Ishikawa (cell line): ENCODE measurements around the gene TBC1D22B.

Experiments used
- CEBPB ChIP-seq: IDR thresholded peaks from 2 replicates; pipeline ENCODE4 v1.6.1; 2012
- CREB1 ChIP-seq: IDR thresholded peaks from 2 replicates; pipeline ENCODE4 v1.6.1; 2012; ENCODE audit warnings: low read depth
- EGR1 ChIP-seq: IDR thresholded peaks from 2 replicates; pipeline ENCODE4 v1.6.1; 2012
- EP300 ChIP-seq: IDR thresholded peaks from 2 replicates; pipeline ENCODE4 v1.6.1; 2012; ENCODE audit warnings: borderline replicate concordance
- FOXM1 ChIP-seq: IDR thresholded peaks from 2 replicates; pipeline ENCODE4 v1.6.1; 2012; ENCODE audit warnings: low read depth, borderline replicate concordance
- NFIC ChIP-seq: IDR thresholded peaks from 2 replicates; pipeline ENCODE4 v1.6.1; 2012
- RAD21 ChIP-seq: IDR thresholded peaks from 2 replicates; pipeline ENCODE4 v1.6.1; 2012; ENCODE audit warnings: low read depth
- REST ChIP-seq: IDR thresholded peaks from 2 replicates; pipeline ENCODE4 v1.6.1; 2012; ENCODE audit warnings: low read depth, mild to moderate bottlenecking
- TAF1 ChIP-seq: IDR thresholded peaks from 2 replicates; pipeline ENCODE4 v1.6.1; 2012; ENCODE audit warnings: low read depth, mild to moderate bottlenecking
- TCF12 ChIP-seq: IDR thresholded peaks from 2 replicates; pipeline ENCODE4 v1.6.1; 2012; ENCODE audit warnings: low read depth
- TEAD4 ChIP-seq: IDR thresholded peaks from 2 replicates; pipeline ENCODE4 v1.6.1; 2012
- USF1 ChIP-seq: IDR thresholded peaks from 2 replicates; pipeline ENCODE4 v1.6.1; 2012
- YY1 ChIP-seq: IDR thresholded peaks from 2 replicates; pipeline ENCODE4 v1.6.1; 2012; ENCODE audit warnings: low read depth
- ZBTB7A ChIP-seq: IDR thresholded peaks from 2 replicates; pipeline ENCODE4 v1.6.1; 2012; ENCODE audit warnings: low read depth
- TF ChIP-seq, protein P1 (sequence below): IDR thresholded peaks from 2 replicates; pipeline ENCODE4 v1.6.1; 2012

TBC1D22B gene

GRCh38 chr6:37306624-37307222 lies 49.2 kb downstream of the TBC1D22B start:
- no peak for TF ChIP-seq EGR1
- TF ChIP-seq FOXM1, result no peak
- TF ChIP-seq USF1, result no peak
- TF ChIP-seq REST, result no peak
- TF ChIP-seq, protein P1, sequence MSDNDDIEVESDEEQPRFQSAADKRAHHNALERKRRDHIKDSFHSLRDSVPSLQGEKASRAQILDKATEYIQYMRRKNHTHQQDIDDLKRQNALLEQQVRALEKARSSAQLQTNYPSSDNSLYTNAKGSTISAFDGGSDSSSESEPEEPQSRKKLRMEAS, result no peak
- TF ChIP-seq CREB1, result no peak
- TF ChIP-seq RAD21, result no peak
- TF ChIP-seq YY1, result no peak
- no peak for TF ChIP-seq TCF12
- TF ChIP-seq TEAD4, result no peak
- no peak for TF ChIP-seq NFIC
- no peak for TF ChIP-seq TAF1
- no peak for TF ChIP-seq EP300

DNA sequence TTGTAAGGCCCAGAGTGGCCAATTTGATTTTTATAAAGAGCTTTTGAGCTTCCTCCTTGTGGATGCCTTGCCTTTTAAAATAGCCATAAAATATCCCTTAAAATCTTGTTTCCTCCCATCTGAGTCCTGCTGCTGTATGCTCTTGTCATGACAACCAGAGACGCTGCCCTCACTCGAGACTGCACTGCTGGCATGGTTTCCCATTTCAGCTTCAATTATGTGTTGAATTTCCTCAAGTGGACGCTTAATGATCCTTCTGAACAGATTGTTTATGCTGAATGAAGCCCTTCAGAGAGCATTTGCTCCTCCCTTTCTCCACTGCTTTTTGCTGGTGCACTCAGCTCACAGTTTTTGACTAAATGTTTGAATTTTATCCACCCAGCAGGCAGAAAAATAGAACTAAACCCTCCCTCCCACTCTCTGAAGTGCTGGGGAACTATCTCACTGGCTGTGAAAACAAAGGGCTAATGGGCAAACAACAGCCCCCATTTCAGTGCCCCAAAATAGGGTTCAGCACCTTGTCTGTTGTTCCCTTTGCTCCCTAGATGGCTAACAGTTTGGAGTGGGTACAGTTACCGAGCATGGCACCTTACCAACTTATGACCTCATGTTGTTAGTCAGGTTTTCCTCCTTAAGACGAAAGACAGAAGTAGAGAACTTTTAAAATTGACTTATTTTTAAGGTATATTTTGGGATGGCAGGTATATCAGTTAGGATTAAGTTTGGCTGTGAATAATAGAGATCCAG lies 50.7 kb downstream of the TBC1D22B start:
- TF ChIP-seq NFIC (peak; percentile 55), FOXM1 (no peak)

DNA sequence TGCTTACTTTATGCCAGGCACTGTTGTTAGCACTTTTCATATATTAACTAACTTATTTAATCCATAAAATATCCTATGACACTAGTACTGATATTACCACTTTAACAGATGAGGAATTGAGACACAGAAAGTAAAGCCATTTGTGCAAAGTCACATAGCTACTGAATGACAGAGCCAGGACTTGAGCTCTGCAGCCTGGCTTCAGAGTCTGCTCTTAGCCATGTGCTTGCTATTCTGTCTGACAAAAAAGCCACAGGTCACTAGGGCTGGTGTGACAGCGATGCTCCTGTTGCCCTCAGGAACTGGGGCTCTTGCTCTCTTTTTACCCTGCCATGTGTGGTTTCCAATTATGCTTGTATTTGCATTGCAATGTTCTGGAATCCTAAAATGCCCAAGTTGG lies 51.5 kb downstream of the TBC1D22B start:
- TF ChIP-seq, protein P1, result no peak
- no peak for TF ChIP-seq CEBPB
- no peak for TF ChIP-seq TCF12
- no peak for TF ChIP-seq REST
- no peak for TF ChIP-seq USF1
- no peak for TF ChIP-seq FOXM1
- no peak for TF ChIP-seq TAF1
- TF ChIP-seq TEAD4, result no peak
- no peak for TF ChIP-seq RAD21

DNA sequence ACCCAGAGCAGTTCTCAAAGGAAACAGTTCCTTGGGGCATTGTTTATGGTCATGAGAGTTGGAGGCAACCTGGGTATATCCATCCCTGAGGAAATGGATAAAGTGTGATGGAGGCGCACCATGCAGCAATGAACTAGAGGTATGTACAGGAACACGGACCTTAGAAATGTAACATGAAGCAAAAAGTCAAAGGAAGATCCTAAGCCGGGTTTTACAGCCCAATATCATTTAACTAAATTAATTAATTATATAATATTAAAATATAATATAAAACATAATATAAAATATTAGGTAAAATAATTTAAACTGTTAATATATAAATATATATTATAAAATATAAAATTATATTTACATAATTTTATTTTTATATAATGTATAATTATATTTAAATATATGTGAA lies 52.1 kb downstream of the TBC1D22B start:
- TF ChIP-seq FOXM1, result no peak
- no peak for TF ChIP-seq YY1
- no peak for TF ChIP-seq EGR1
- no peak for TF ChIP-seq CEBPB

- TF ChIP-seq EGR1 (no peak), NFIC (no peak), ZBTB7A (no peak), RAD21 (no peak), FOXM1 (no peak), YY1 (no peak), TCF12 (no peak), EP300 (no peak)
Measured at GRCh38 chr6:37310966-37311365, 53.4 kb downstream of the TBC1D22B start.

DNA sequence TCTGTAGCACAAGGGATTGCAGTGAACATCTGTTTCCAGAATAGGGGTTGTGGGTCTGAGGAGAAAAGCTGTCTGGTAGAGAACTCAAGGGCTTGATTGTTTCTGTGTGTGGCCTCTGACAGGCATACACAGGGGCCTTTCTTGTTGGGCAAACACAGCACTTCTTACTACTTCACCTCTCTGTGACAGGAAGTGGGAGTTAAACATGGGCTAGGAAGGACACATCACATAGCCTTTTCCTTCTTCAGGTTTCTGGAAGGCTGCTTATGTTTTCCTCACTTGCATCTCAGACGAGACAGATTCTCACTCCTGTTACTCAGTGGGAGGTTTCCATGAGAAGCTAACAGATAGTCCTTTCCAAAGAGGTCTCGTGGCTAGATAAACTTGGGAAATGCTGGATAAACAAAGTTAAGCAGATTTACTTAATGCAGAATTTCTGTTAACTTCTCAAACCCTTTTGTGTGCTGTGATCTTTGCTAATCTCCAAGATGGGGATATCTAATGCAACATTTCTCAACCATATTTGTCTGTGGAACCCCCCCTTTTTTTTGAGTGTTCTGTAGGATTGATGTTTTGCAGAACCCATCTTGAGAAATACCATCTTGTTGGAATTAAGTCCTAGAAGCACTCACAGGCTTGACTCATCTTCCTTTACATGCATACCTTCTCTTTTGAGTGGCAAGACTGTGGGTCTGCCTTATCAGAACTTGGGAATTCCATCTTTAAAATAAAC lies 54.3 kb downstream of the TBC1D22B start:
- no peak for TF ChIP-seq TEAD4
- no peak for TF ChIP-seq ZBTB7A
- TF ChIP-seq EGR1, result no peak
- no peak for TF ChIP-seq USF1
- no peak for TF ChIP-seq RAD21
- TF ChIP-seq CEBPB, result no peak
- no peak for TF ChIP-seq EP300
